ENCODE results near the gene IDNK. TPM values are rescaled to one million over a fixed set of nuclear protein-coding genes. Genes with fewer than 3 reads are reported as not detected.
A peak's percentile ranks its signal among the peaks of the same experiment; 100 is the strongest.

Gene IDNK
- total and polyA plus RNA-seq, 10 of the 15 experiments (the other 5 are each of a cell fraction or from before 2014, with no cell fraction given): 7.0 to 19.1 (median 10.6) TPM

- TF ChIP-seq ATF2 (IDR thresholded peaks at IDR 0.05; ENCODE audit: low read length) (no peak), RUNX3 (IDR thresholded peaks at IDR 0.05; ENCODE audit: low read length) (no peak; the same call in 1 of the 2 replicates), GATAD2B (conservative IDR thresholded peaks at IDR 0.05; ENCODE audit: low read depth) (peak; percentile 94), SMAD1 (IDR thresholded peaks at IDR 0.05; ENCODE audit: low read depth, partially characterized antibody) (no peak), SRF (IDR thresholded peaks at IDR 0.05; ENCODE audit: low read depth in 2 of 2, low read length in 2 of 2) (0 out of 4 replicates have a peak, but pooled peaks of 1 of the 2 experiments have one; percentile 0), ZSCAN29 (IDR thresholded peaks at IDR 0.05) (no peak), STAT1 (conservative IDR thresholded peaks at IDR 0.05) (no peak), NR2F1 (conservative IDR thresholded peaks at IDR 0.05) (peak; percentile 61), ZNF687 (IDR thresholded peaks at IDR 0.05) (peak; percentile 44), POU2F2 (IDR thresholded peaks at IDR 0.05; ENCODE audit: borderline replicate concordance, low read depth, low read length) (0 out of 3 replicates have a peak, but pooled peaks have one; percentile 16), RAD51 (IDR thresholded peaks at IDR 0.05) (no peak), NR2C2 (IDR thresholded peaks at IDR 0.05; ENCODE audit: borderline replicate concordance, control insufficient read depth, insufficient read length, low read depth) (no peak), NFYA (IDR thresholded peaks at IDR 0.05; ENCODE audit: borderline replicate concordance, low read depth, low read length) (no peak), POLR2AphosphoS5 (IDR thresholded peaks at IDR 0.05; ENCODE audit: low read length) (peak; percentile 79), EED (IDR thresholded peaks at IDR 0.05; ENCODE audit: low read depth) (peak; percentile 35; the same call in 1 of the 2 replicates), MTA3 (IDR thresholded peaks at IDR 0.05; ENCODE audit: borderline replicate concordance, low read length) (no peak; the same call in 1 of the 2 replicates), ESRRA (IDR thresholded peaks at IDR 0.05; ENCODE audit: low read length) (0 out of 2 replicates have a peak, but pooled peaks have one; percentile 9), TAF1 (IDR thresholded peaks at IDR 0.05; ENCODE audit: borderline replicate concordance, low read depth, low read length) (peak; percentile 75; the same call in 1 of the 2 replicates), SMC3 (IDR thresholded peaks at IDR 0.05; ENCODE audit: borderline replicate concordance, low read length) (0 out of 2 replicates have a peak, but pooled peaks have one; percentile 8), BACH1 (IDR thresholded peaks at IDR 0.05; ENCODE audit: borderline replicate concordance) (0 out of 2 replicates have a peak, but pooled peaks have one; percentile 55), BRCA1 (IDR thresholded peaks at IDR 0.05; ENCODE audit: low read depth, low read length) (no peak), SPI1 (IDR thresholded peaks at IDR 0.05; ENCODE audit: borderline replicate concordance, insufficient read depth, low read depth, low read length) (no peak), ETV6 (conservative IDR thresholded peaks at IDR 0.05 in 1 of 2, IDR thresholded peaks at IDR 0.05 in 1 of 2; ENCODE audit: borderline replicate concordance in 1 of 2, low read depth in 1 of 2) (peak; percentile 59 to 93; a peak in 2 of 4 replicates), TCF3 (IDR thresholded peaks at IDR 0.05; ENCODE audit: borderline replicate concordance, insufficient read depth, low read depth, low read length) (0 out of 2 replicates have a peak, but pooled peaks have one; percentile 4)
These were observed at the start of gene IDNK (continued) for GRCh38 chr9:83622939-83623678.
